DOHH2 (cell line): ENCODE measurements around the gene KIF21B.

Experiments used
- EZH2phosphoT487 ChIP-seq: fragments of 200-600 bp; sonication (generic); IDR thresholded peaks from 2 replicates; pipeline ENCODE4 v1.6.1; 2017; ENCODE audit warnings: borderline replicate concordance, mild to moderate bottlenecking, antibody characterized with exemption, low read length, moderate library complexity, mixed read lengths
- TF ChIP-seq, protein P1 (sequence below): fragments of 200-600 bp; sonication (generic); IDR thresholded peaks from one replicate; pipeline ENCODE4 v1.5.1; 2014; ENCODE audit warnings: antibody characterized with exemption, mild to moderate bottlenecking, low read depth, low read length; ENCODE audit not compliant: poor library complexity, severe bottlenecking

DNA sequence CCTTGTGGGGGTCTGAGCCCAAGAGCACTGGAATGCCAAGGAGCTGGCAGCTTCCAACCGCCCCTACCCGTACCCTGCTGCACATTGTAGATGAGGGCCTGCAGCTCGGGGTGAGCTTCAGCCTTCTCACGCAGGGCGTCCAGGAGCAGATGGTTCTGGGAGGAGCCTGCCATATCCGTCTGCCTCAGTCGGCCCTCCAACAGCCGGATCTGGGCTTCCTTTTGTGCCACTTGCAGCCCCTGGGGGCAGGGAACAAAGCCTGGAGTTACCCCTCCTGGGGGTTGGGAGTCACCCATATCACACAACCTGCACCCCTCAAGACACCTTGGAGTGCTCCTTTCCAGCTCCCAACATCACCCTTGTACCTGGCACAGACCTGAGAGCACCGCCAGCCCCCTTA, 34.8 kb downstream of the KIF21B start:
- no peak for TF ChIP-seq EZH2phosphoT487
- TF ChIP-seq, protein P1, sequence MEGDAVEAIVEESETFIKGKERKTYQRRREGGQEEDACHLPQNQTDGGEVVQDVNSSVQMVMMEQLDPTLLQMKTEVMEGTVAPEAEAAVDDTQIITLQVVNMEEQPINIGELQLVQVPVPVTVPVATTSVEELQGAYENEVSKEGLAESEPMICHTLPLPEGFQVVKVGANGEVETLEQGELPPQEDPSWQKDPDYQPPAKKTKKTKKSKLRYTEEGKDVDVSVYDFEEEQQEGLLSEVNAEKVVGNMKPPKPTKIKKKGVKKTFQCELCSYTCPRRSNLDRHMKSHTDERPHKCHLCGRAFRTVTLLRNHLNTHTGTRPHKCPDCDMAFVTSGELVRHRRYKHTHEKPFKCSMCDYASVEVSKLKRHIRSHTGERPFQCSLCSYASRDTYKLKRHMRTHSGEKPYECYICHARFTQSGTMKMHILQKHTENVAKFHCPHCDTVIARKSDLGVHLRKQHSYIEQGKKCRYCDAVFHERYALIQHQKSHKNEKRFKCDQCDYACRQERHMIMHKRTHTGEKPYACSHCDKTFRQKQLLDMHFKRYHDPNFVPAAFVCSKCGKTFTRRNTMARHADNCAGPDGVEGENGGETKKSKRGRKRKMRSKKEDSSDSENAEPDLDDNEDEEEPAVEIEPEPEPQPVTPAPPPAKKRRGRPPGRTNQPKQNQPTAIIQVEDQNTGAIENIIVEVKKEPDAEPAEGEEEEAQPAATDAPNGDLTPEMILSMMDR = no peak
